Natural killer cell treated with Interleukin-12 subunit alpha and Interleukin-12 subunit beta and Interleukin-15 and Interleukin-18, amount 100 ng/mL, for 72 hours (primary cell): ENCODE data around the gene TSHZ2. TPM values are rescaled to one million over a fixed set of nuclear protein-coding genes. Genes with fewer than 3 reads are reported as not detected.

Experiments used
- ATAC-seq, 2 donors: fragments of 150-1000 bp; cut with Tn5 transposase in 1 of 2; sonication (Bioruptor Pico), chemical (Tn5 transposase) in 1 of 2; 2 replicates each; pipeline ENCODE4 v1.10.0; 2021
- DNase-seq: peaks from one replicate; pipeline ENCODE4 v3.0.0; 2022; ENCODE audit warnings: low spot score
- H3K27ac Mint-ChIP-seq, 2 donors: 1 replicate in 1 of 2; 2 replicates in 1 of 2; pipeline ENCODE4 v1.8.0; 2022; ENCODE audit warnings: mixed read lengths in 2 of 2, mild to moderate bottlenecking in 1 of 2, moderate library complexity in 1 of 2
- H3K27me3 Mint-ChIP-seq, 2 donors: 1 replicate in 1 of 2; 2 replicates in 1 of 2; pipeline ENCODE4 v1.8.0; 2022; ENCODE audit warnings: mixed read lengths in 2 of 2
- H3K36me3 Mint-ChIP-seq: one replicate; pipeline ENCODE4 v1.8.0; 2022; ENCODE audit warnings: mixed read lengths
- H3K4me1 Mint-ChIP-seq, 2 donors: 1 replicate in 1 of 2; 2 replicates in 1 of 2; pipeline ENCODE4 v1.8.0; 2022; ENCODE audit warnings: low read depth in 2 of 2, mixed read lengths in 2 of 2, mild to moderate bottlenecking in 1 of 2
- H3K4me3 Mint-ChIP-seq: one replicate; pipeline ENCODE4 v1.8.0; 2022; ENCODE audit warnings: mixed read lengths
- H3K9me3 Mint-ChIP-seq: 2 replicates; pipeline ENCODE4 v1.8.0; 2022; ENCODE audit warnings: mixed read lengths
- total RNA-seq, 2 donors: library from RNA; stranded (reverse); gene quantifications; one replicate each; pipeline ENCODE4 v1.2.3, GENCODE V29; 2022

The TSHZ2 gene
- total RNA-seq, 2 donors from 2014 or later, result 0.05 to 1.1 TPM

GRCh38 chr20:53379833-53380120 is 407.6 kb downstream of the TSHZ2 start:
- no peaks in the 10 kb centered on the region for H3K9me3 Mint-ChIP-seq
- peaks cover 0 to 5% of the 10 kb centered on the region in 2 donors for H3K27me3 Mint-ChIP-seq
- no peaks in the 10 kb centered on the region for H3K36me3 Mint-ChIP-seq
- DNase-seq (no peak), ATAC-seq (no peak)
- H3K27ac Mint-ChIP-seq, result no peak overlapping the region
- H3K4me1 Mint-ChIP-seq, result no peaks in the 10 kb centered on the region
- no peak overlapping the region for H3K4me3 Mint-ChIP-seq

GRCh38 chr20:53381568-53382262 is 409.6 kb downstream of the TSHZ2 start:
- H3K4me3 Mint-ChIP-seq, result no peak overlapping the region
- no peaks in the 10 kb centered on the region for H3K36me3 Mint-ChIP-seq
- no peaks in the 10 kb centered on the region for H3K9me3 Mint-ChIP-seq
- H3K4me1 Mint-ChIP-seq, result no peaks in the 10 kb centered on the region
- no peak for ATAC-seq
- no peak overlapping the region for H3K27ac Mint-ChIP-seq
- H3K27me3 Mint-ChIP-seq, result peaks cover 0 to 5% of the 10 kb centered on the region in 2 donors
- DNase-seq, result no peak

GRCh38 chr20:53382263-53382844 is 410.2 kb downstream of the TSHZ2 start:
- Mint-ChIP-seq H3K36me3 (no peaks in the 10 kb centered on the region), H3K4me3 (no peak overlapping the region)
- ATAC-seq, result no peak

GRCh38 chr20:53383916-53384315 is 411.8 kb downstream of the TSHZ2 start:
- DNase-seq, result no peak
- Mint-ChIP-seq H3K4me1 (no peaks in the 10 kb centered on the region), H3K27ac (no peak overlapping the region), H3K36me3 (no peaks in the 10 kb centered on the region), H3K27me3 (peaks cover under 1 to 9% of the 10 kb centered on the region in 2 donors), H3K9me3 (no peaks in the 10 kb centered on the region), H3K4me3 (no peak overlapping the region)
- ATAC-seq, result no peak

More at GRCh38 chr20:53382263-53382844, 410.2 kb downstream of the TSHZ2 start:
- H3K4me1 Mint-ChIP-seq, result no peaks in the 10 kb centered on the region
- no peaks in the 10 kb centered on the region for H3K9me3 Mint-ChIP-seq
- H3K27ac Mint-ChIP-seq, result no peak overlapping the region
- no peak for DNase-seq
- H3K27me3 Mint-ChIP-seq, result peaks cover 0 to 5% of the 10 kb centered on the region in 2 donors

GRCh38 chr20:53384392-53384791 is 412.2 kb downstream of the TSHZ2 start:
- no peak overlapping the region for H3K4me3 Mint-ChIP-seq
- H3K36me3 Mint-ChIP-seq, result no peaks in the 10 kb centered on the region
- H3K4me1 Mint-ChIP-seq, result no peaks in the 10 kb centered on the region
- peaks cover 5 to 12% of the 10 kb centered on the region in 2 donors for H3K27me3 Mint-ChIP-seq
- ATAC-seq, result no peak
- no peaks in the 10 kb centered on the region for H3K9me3 Mint-ChIP-seq
- no peak overlapping the region for H3K27ac Mint-ChIP-seq
- no peak for DNase-seq

GRCh38 chr20:53385941-53386767 is 414.0 kb downstream of the TSHZ2 start:
- DNase-seq (no peak), ATAC-seq (no peak)
- no peaks in the 10 kb centered on the region for H3K9me3 Mint-ChIP-seq
- H3K27me3 Mint-ChIP-seq, result peaks cover 13 to 19% of the 10 kb centered on the region in 2 donors
- H3K4me1 Mint-ChIP-seq, result no peaks in the 10 kb centered on the region
- H3K27ac Mint-ChIP-seq, result no peak overlapping the region
- no peaks in the 10 kb centered on the region for H3K36me3 Mint-ChIP-seq
- no peak overlapping the region for H3K4me3 Mint-ChIP-seq

GRCh38 chr20:53387983-53388675 is 416.0 kb downstream of the TSHZ2 start:
- H3K27ac Mint-ChIP-seq, result no peak overlapping the region
- H3K4me1 Mint-ChIP-seq, result no peaks in the 10 kb centered on the region
- no peak overlapping the region for H3K4me3 Mint-ChIP-seq
- no peaks in the 10 kb centered on the region for H3K9me3 Mint-ChIP-seq
- no peaks in the 10 kb centered on the region for H3K36me3 Mint-ChIP-seq
- H3K27me3 Mint-ChIP-seq, result peaks cover 14 to 24% of the 10 kb centered on the region in 2 donors
- ATAC-seq, result no peak
- no peak for DNase-seq

- DNase-seq, result no peak
- ATAC-seq, result no peak
- Mint-ChIP-seq H3K9me3 (no peaks in the 10 kb centered on the region), H3K4me3 (no peak overlapping the region), H3K4me1 (no peaks in the 10 kb centered on the region), H3K27me3 (peaks cover 18 to 35% of the 10 kb centered on the region in 2 donors), H3K27ac (no peak overlapping the region), H3K36me3 (no peaks in the 10 kb centered on the region)
Measured at GRCh38 chr20:53389516-53390300, 417.6 kb downstream of the TSHZ2 start.

- no peaks in the 10 kb centered on the region for H3K4me1 Mint-ChIP-seq
- ATAC-seq (no peak), DNase-seq (no peak)
- H3K27ac Mint-ChIP-seq, result no peak overlapping the region
- H3K36me3 Mint-ChIP-seq, result no peaks in the 10 kb centered on the region
- no peaks in the 10 kb centered on the region for H3K9me3 Mint-ChIP-seq
- no peak overlapping the region for H3K4me3 Mint-ChIP-seq
- H3K27me3 Mint-ChIP-seq, result peaks cover 22 to 45% of the 10 kb centered on the region in 2 donors
Measured at GRCh38 chr20:53390770-53391169, 418.6 kb downstream of the TSHZ2 start.

GRCh38 chr20:53394433-53394832 is 422.3 kb downstream of the TSHZ2 start:
- no peaks in the 10 kb centered on the region for H3K9me3 Mint-ChIP-seq
- ATAC-seq, result no peak
- DNase-seq, result no peak

GRCh38 chr20:53395188-53395923 is 423.2 kb downstream of the TSHZ2 start:
- ATAC-seq, result no peak
- H3K36me3 Mint-ChIP-seq, result no peaks in the 10 kb centered on the region
- no peak overlapping the region for H3K4me3 Mint-ChIP-seq
- no peaks in the 10 kb centered on the region for H3K4me1 Mint-ChIP-seq
- peaks cover 14 to 32% of the 10 kb centered on the region in 2 donors for H3K27me3 Mint-ChIP-seq
- H3K27ac Mint-ChIP-seq, result no peak overlapping the region
- no peak for DNase-seq
- H3K9me3 Mint-ChIP-seq, result no peaks in the 10 kb centered on the region

More at GRCh38 chr20:53394433-53394832, 422.3 kb downstream of the TSHZ2 start:
- Mint-ChIP-seq H3K4me1 (no peaks in the 10 kb centered on the region), H3K27ac (no peak overlapping the region), H3K36me3 (no peaks in the 10 kb centered on the region), H3K4me3 (no peak overlapping the region), H3K27me3 (peaks cover 14 to 40% of the 10 kb centered on the region in 2 donors)

GRCh38 chr20:53399083-53399482 is 426.9 kb downstream of the TSHZ2 start:
- no peak for ATAC-seq
- no peaks in the 10 kb centered on the region for H3K9me3 Mint-ChIP-seq
- DNase-seq, result no peak
- H3K4me3 Mint-ChIP-seq, result no peak overlapping the region
- no peaks in the 10 kb centered on the region for H3K36me3 Mint-ChIP-seq
- peaks cover 12 to 22% of the 10 kb centered on the region in 2 donors for H3K27me3 Mint-ChIP-seq
- no peak overlapping the region for H3K27ac Mint-ChIP-seq
- no peaks in the 10 kb centered on the region for H3K4me1 Mint-ChIP-seq
